IPS-NIHi11 (cell line): ENCODE results near the gene ARL13A.
"Not testable (repeated sequence)": the region's sequence is repeated elsewhere in the genome, so short reads cannot be mapped to it uniquely, and the experiment has no call there.

ENCODE experiments used
- DNase-seq: peaks from one replicate; pipeline ENCODE4 v3.0.0; 2012; ENCODE audit warnings: mixed read lengths, low spot score

The ARL13A gene

DNA sequence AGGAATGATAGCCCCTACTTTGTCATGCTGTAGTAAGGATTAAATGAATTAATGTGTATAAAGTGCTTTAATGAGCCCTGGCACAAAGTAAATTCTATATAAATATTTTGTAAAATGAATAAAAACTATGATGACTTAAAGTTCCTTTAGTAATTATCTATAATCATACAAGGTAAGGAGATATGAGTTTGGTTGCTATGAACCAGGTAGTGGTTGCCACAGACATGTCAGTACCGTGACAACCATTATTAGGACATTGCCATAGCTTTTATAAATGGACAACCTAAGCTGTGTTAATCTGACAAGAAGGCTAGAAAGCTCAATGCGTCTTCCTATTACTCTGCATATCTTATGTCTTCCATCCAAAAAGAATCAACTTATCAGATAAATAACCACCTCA is at the start of gene ARL13A:
ARL13A (plus strand) TSS at position 301 of the 400 bp plus-strand sequence. CDS start 3,982 bp downstream, outside the sequence.
- DNase-seq = no peak

DNA sequence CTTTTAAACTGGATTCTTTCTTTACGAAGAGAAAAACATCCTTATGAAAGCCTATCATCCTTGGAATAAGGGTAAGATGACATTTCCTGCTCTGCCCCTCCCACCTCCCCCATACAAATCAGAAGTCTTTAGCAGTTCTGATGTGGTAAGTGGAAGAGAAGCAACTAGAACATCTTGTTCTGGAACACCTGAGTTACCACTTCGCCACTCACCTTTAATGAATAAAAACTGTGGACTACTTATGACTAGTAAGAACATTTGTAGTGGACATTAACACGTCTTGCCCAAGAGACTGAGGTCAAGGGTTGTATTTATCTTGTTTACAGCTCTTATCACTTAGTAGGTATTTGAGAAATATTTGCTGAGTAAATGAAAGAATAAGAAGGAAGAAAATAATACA is 45.1 kb upstream of the ARL13A start:
- DNase-seq = no peak

DNA sequence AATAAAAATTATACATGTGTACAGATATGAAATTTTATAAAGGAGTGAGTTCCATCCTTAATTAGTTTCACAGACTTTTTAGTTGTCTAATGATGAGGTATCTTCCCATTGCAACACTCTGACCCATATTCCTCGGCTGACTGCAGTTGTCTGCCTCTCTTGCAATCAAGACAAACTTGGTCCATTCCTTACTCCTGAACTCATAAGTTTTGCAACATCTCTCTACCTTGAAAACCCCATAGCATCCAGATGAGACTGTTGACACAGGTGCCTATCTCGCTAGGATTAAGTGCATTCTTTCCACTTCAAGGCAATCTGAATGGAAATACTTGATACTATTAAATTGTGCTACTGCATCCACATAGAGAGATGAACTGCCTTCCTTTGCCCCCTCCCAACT is 43.1 kb upstream of the ARL13A start:
- no peak for DNase-seq

DNA sequence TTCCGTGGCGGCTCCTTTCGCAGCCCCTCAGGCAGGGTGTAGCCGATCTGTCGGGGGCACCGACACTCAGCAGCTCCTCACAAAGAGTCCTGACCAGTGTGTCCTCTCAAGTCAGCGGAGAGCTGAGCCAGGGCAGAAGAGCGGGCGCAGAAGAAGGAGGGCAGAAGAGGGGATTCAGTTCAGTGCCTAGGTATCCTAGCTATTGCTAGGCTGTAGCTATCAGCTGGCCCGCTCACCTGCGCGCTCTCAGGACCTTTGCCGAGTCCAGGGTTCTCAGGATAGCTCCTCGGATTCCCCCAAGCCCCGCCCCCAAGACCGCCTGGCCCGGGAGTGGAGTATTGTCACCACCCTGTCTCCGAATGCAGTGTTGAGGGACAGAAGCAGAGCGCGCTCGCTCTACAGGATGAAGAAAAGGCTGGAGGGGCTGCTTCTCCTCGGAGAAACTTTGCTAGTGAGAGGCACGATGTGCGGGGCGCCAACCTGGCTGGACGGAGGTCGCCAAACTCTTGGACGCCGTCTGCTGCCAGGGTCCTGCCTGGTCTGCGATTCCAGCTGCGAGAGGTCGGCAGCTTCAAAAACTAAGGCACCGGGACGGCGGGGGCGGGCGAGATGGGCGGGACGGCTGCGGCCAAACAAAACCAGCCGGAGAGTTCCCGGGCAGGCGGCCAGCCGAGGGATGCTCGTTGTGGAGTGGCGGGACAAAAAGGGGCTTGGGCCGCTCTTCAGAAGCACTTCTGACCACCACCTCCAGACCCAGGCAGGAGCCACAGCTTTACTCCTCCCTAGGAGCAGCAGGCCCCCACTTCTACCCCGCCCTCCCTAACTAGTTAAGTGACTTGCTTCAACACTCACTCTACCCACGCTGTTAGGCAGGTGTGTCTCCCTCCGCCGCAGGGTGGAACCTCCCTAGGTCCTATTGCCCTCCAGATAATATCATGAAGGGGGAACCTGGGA is 40.6 kb upstream of the ARL13A start, which contains the start of gene XKRX:
XKRX (minus strand) TSS at position 258 of the 954 bp plus-strand sequence. CDS start 613 bp downstream, outside the sequence.
- DNase-seq = peak; percentile 70

DNA sequence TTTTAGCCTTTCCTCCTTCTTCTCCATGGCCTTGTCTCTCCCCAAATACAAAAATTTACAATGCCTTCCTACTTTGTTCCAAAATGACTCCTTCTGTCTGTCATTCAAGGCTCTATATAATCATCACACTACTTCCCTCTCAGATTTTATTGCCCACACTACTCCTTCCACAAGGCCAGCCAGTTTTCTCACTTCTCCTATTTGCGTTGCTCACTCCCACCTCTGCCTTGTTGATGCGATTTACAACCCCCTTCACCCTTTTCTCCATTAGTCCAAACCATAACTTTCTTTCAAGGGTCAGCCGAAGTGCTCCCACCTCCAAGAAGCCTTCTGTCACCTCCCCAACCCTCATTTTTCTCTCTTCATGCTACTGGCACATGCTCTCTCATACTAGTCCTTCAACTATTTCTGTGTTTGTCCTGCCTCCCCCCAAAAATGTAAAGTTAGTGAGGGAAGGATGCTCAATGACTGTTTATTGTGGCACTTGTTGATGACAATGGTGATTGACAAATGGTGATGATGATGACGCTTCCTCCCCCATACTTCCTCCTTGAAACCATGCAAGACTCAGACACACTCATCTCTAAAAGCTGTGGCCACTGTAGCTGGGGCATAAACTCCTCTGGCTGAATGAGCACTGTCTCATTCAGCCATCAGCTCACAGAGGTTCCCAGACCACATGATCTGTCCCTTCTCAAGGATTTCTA is 38.1 kb upstream of the ARL13A start:
- DNase-seq = no peak

DNA sequence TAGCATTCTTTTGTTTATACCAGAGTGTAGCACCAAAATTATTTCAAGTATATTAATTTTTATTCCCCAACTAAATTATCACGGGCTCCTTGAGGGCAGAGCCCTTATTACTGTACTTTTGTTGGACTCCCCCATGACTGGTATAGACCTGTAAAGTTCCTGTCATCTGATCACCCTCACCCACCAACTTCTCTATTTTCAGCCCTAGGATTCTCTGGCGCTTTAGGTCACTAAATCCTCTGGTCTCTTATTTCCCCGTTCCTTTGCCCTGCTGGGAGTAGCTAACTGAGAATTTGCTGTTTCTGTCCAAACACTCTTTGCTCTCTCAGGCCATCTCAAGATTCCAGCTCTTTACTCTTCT is 37.6 kb upstream of the ARL13A start:
- DNase-seq = no peak

DNA sequence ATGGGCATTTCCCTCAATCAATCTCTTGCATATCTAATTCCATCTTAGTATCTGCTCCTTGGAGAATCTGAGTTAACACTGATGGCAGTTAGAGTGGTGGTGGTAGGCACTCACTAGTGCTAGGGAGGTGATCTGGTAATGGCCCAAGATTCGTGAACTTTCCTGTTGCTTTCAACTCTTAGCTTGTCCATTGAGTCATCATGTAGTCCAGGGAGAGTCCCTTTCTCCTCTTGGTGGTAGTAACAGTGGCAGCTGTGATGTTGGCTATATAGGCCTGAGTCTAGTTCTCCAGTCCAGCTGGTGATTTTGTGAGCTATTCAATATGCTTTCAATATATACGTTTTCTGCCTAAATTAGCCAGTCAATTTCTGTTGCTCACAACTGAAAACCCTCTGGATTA is 33.7 kb upstream of the ARL13A start:
- no peak for DNase-seq

DNA sequence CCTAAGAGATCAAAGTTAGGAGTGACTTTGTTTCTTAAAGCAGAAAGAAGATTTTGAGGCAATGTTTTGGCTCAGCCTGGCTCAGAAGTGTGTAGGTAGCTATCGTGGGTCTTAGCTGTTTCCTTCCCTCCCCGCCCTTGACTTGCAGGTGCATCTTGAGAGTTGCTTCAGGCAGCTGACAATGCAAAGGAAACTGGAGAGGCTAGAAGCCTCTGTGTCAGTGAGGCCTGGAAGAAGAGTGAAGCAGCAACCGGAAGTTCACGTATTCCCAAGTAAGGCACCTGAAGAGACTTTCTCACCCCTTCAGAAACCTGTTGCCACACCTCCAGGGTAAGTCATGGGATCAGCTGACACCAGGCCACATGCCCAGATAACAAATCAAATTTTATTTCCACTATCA is 30.2 kb upstream of the ARL13A start:
- no peak for DNase-seq

DNA sequence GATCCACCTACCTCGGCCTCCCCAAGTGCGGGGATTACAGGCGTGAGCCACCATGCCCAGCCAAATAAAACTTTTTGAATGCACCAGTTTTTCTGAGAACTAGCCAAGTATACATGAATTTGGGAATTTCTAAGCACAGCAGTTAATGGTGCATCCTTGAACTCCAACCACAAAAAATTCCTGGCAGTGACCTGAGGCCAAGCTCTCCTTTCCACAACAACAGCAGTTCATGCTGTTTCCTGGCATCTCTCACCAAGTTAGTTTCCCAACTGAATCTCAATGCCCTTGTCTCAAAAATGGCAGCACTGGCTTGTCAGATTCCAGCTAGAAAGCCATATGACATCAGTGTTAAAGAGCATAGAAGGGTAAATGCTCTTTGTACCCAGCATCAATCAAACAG is 24.9 kb upstream of the ARL13A start:
- DNase-seq = no peak

DNA sequence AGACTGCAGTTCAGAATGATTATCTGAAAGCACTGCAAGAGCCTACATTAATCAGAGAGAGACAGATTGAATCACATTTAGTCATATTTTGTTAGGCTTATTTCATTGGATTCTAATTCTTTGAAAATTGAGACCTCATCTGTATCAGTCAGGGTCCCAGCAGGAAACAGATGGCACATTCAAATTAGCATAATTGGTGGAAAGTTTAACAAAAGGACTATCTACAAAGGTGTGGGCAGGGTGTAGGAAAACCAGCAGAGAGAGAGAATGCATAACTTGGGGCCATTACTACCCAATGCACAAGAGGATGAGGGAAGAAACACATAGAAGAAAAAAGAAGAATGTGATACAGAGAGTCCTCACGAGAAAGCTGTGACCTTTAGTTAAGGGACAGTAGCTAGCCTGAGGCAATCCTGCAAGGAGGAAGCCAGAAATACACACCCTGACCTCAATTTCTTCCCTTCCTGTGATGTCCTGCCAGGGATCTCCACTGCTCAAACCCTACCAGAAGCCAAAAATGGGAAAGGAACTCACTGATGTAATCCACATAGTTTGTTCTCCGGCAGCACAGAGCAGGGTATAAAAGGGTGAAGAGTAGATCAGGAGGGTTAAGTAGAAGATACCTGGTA is 23.1 kb upstream of the ARL13A start:
- no peak for DNase-seq

DNA sequence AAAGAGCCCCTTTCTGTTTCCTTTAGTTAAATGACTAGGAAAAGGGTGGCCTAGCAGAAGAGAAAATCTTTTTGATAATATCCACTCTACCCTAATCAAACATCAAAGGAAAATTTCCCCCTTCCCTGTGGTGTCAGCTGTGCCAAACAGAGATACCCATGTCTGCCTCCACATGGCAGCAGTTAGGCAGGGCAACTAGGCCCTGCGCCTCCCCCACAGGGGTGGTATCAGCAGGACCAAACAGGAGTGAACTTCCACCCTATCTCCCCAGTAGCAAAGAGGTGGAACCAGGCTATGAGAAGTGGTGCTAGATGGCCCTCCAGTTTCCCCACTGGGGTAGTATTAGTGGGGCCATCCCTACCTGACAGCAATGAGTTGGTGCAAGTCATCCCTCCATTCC is 21.0 kb upstream of the ARL13A start:
- no peak for DNase-seq

DNA sequence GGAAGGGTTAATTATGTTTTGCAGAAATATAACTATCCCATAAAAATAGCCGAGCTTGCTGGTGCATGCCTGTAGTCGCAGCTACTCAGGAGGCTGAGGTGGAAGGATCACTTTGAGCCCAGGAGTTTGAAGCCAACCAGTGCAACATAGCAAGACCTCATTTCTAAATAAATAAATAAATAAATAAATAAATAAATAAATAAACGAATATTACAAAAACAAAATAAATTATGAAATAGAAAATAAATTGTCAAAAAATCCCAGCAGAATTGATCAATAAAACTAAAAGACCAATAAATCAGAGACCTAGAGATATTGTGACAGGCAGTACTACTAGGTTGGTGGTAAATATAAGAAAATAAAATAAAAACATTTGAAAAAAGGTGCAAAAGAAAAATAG is 6.7 kb upstream of the ARL13A start:
- no peak for DNase-seq

DNA sequence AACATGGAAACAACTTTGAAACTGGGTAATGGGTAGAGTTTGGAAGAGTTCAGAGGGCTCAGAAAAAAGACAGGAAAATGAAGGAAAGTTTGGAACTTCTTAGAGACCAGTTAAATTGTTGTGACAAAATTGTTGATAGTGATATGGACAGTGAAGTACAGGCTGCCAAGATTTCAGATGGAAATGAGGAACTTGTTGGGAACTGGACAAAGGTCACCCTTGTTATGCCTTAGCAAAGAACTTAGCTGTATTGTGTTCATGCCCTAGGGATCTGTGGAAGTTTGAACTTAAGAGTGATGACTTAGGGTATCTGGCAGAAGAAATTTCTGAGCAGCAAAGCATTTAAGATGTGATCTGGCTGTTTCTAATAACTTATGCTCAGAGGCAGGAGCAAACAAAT is 5.1 kb upstream of the ARL13A start:
- no peak for DNase-seq

DNA sequence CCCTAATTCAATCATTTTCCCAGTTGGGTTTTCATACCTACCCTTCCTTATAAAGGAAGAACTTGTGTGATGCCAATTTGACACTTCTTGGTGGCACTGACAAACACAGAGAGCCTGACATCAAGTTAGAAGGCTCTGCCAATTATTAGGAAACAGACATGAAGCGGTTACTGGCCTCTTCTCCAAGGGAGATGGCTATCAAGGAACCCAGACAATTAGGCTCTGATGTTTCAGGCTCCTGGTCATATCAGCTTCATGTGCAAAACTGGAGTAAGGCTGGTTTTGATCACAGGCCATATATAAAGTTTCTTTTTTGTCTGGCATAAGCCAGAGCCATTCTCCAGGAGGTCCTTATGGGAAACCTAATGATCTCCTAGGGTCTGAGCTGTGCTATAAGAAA is 428 bp downstream of the ARL13A start:
- no peak for DNase-seq

DNA sequence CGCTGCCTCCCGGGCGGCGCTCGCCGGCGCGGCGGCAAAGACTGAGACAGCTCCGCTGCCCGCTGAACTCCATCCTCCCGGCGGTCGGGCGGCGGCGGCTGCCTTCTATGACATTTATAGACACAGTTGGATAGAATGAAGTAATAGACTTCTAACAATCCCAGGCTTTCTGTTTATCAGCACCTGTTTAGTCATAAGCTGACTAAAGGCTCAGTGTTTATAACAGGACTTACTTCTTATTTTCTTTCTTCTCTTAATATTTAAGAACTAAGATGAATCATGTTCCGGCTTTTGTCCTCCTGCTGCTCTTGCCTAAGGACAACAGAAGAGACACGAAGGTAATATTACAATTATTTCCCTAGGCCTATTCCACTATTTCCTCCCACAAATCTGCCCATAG is 3.9 kb downstream of the ARL13A start:
- no peak for DNase-seq

DNA sequence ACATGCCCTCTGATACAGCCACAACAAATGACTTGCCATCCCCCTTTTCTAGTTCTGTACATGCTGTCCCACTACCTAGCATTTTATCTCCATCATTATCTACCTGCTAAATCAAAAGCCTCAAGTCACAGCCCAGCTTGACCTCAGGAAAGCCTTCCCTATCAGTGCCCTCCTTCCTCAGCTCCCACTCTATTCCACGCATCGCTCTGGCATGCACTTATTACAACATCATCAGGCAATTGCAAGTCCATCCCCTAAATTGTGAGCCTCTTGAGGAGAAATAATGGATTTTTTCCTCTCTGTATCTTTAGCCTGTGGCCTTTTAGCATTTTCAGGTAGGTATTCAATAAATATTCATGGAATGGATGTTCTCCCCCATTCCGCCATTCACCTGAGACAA is 5.7 kb downstream of the ARL13A start:
- DNase-seq = no peak

DNA sequence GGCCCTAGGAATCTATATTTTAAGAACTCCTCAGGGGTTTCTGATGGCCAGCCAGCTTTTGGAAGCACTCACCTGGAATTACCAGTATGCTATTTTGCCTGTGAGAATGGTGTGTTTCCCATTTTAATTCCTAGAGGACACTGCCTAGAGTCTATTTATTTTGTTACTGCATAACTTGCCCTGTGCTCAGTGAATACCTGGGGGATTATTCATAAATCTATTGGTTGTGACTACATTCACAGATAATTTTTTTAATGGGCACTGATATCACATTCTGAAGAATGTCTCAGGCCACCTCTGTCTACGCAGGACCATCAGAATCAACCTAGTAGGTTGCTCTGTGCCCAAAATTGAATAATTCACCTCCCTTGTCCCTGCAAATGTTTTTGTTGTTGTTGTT is 6.7 kb downstream of the ARL13A start:
- DNase-seq = no peak

DNA sequence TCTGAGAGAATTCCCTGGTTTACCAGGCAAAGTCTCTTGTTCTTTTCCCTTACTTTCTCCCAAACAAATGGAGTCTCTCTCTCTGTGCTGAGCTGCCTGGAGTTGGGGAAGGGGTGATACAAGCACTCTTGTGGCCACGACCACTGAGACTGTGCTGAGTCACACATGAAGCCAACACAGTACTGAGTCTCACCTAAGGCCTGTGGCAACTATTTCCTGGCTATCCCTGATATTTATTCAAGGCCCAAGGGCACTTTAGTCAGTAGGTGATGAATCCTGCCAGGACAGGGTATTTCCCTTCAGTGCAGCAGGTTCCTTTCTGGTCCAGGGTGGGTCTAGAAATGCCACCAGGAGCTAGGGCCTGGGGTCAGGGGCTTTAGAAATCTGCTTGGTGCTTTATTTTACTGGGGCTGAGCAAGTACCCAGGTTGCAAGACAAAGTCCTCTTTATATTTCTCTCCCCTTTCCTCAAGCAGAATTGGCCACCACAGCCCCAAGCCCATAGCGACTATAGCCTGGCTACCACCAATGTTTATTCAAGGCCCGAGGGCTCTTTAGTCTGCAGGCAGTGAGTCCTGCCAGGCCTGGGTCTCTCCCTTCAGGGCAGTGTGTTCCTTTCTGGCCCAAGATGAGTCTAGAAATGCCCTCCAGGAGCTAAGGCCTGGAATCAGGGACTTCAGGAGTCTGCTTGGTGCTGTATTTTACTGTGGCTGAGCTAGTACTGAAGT is 10.5 kb downstream of the ARL13A start:
- DNase-seq = no peak

DNA sequence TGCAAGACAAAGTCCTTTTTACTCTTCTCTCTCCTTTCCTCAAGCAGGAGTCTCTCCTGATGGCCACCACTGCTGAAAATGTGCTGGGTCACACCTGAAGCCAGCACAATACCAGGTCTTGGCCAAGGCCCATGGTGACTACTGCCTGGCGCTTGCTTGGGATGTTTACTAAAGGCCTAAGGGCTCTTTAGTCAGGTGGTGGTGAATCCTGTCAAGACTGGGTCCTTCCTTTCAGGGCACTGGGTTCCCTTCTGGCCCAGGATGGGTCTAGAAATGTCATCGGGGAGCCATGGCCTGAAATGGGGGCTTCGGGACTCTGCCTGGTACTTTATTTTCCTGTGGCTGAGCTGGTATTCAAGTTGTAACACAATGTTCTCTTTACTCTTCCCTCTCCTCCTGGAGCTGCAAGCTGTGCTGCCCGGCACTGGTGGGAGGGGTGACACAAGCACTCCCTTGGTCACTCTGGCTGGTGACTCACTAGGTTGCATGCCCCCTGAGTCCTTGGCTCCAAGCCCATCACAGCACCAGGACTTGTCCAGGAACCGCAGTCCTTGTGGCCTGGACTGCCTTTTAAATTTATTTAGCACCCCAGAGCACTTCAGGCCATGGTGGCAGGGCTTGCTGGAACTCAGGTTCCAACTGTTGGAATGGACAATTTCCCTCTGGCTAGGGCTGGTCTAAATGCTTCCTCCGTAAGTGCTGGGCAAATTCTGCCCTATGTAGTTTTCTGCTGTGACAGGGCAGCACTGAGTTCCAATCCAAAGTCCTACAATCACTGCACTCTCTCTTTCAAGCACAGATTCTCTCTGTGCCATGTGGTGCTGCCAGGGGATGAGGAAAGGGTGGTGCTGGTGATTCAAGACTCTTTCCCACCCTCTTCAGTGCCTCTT is 11.3 kb downstream of the ARL13A start:
- peak; percentile 3 for DNase-seq

DNA sequence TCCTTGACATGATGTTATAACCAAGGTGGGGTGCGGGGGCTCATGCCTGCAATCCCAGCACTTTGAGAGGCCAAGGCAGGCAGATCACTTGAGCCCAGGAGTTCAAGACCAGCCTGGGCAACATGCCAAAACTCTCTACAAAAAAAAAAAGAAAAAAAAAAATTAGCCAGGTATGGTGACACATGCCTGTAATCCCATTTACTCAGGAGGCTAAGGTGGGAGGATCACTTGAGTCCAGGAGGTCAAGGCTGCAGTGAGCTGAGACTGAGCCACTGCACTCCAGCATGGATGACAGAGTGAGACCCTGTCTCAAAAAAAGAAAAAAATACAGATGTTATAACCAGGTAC is 12.0 kb downstream of the ARL13A start:
- not testable (repeated sequence) for DNase-seq

DNA sequence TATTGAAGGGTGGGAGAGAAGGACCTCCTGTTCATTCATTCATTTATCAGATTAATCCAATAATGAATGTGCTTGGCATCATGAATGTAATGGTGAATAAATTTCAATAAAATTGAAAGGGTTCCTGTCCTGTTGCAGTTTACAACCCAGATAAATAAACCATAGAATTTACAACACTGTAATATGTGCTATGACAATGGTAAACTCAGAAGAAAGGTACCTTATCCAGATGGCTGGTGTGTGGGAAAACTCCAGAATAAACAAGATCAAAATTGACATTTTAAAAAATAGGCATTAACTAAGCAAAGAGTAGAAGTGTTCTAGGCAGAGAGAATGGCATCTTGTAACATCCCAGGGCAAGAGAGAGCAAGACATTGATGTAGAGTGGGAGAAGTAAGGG is 15.3 kb downstream of the ARL13A start:
- no peak for DNase-seq
